HEK293 (cell line): ENCODE results near the gene ZDHHC8.

Source experiments
- CTCF ChIP-seq: fragments of 450-650 bp; formaldehyde crosslinking; IDR thresholded peaks from 2 replicates; pipeline ENCODE4 v1.5.1; 2016; ENCODE audit warnings: missing biosample characterization, missing genetic modification characterization
- ELK4 ChIP-seq: IDR thresholded peaks from 2 replicates; pipeline ENCODE4 v1.6.1; 2011; ENCODE audit warnings: mild to moderate bottlenecking, low read depth, low read length, borderline replicate concordance
- KLF16 ChIP-seq: fragments of 450-650 bp; formaldehyde crosslinking; IDR thresholded peaks from 2 replicates; pipeline ENCODE4 v1.5.1; 2017; ENCODE audit warnings: missing biosample characterization, missing genetic modification characterization
- PRDM4 ChIP-seq: fragments of 450-650 bp; formaldehyde crosslinking; IDR thresholded peaks from 2 replicates; pipeline ENCODE4 v1.5.1; 2017; ENCODE audit warnings: missing biosample characterization, missing genetic modification characterization
- ZNF274 ChIP-seq, 2 experiments: fragments of 200-500 bp in 1 of 2; fragments of 450-650 bp in 1 of 2; sonication (Bioruptor generic) in 1 of 2; formaldehyde crosslinking in 1 of 2; IDR thresholded peaks; 2 replicates each; pipeline versions ENCODE4 v1.5.1 to v1.6.1; 2014 to 2016; ENCODE audit warnings: borderline replicate concordance in 1 of 2, inconsistent platforms in 1 of 2, low read length in 1 of 2, missing biosample characterization in 1 of 2, missing genetic modification characterization in 1 of 2
- ZNF311 ChIP-seq: fragments of 450-650 bp; formaldehyde crosslinking; IDR thresholded peaks from 2 replicates; pipeline ENCODE4 v1.5.1; 2017; ENCODE audit warnings: missing biosample characterization, missing genetic modification characterization, borderline replicate concordance
- ZNF785 ChIP-seq: fragments of 450-650 bp; formaldehyde crosslinking; IDR thresholded peaks from 2 replicates; pipeline ENCODE4 v1.5.1; 2016; ENCODE audit warnings: missing biosample characterization, missing genetic modification characterization
- ZSCAN5A ChIP-seq: fragments of 450-650 bp; formaldehyde crosslinking; IDR thresholded peaks from 2 replicates; pipeline ENCODE4 v1.5.1; 2016; ENCODE audit warnings: missing biosample characterization, missing genetic modification characterization

- TF ChIP-seq ZNF311 (tag by site-specific recombination) = no peak
- no peak for TF ChIP-seq PRDM4 (tag by site-specific recombination)
- peak; percentile 76 for TF ChIP-seq CTCF (tag by site-specific recombination)
- no peak for TF ChIP-seq ZNF274 (IDR thresholded peaks at IDR 0.05; ENCODE audit: low read length)
- no peak for TF ChIP-seq ZNF274 (tag by site-specific recombination; IDR thresholded peaks at IDR 0.05; ENCODE audit: borderline replicate concordance)
- no peak for TF ChIP-seq KLF16
- no peak for TF ChIP-seq ELK4
- no peak for TF ChIP-seq ZNF785 (tag by site-specific recombination)
- TF ChIP-seq ZSCAN5A (tag by site-specific recombination) = no peak
These were observed 46.8 kb upstream of the ZDHHC8 start for GRCh38 chr22:20084547-20085413.
